B cell (primary cell): ENCODE data around the gene MYL4. TPM values are rescaled to one million over a fixed set of nuclear protein-coding genes. Genes with fewer than 3 reads are reported as not detected.

Source experiments
- ATAC-seq: fragments of 200-7000 bp; cut with Tn5 transposase; one replicate; pipeline ENCODE4 v1.10.0; 2021; ENCODE audit warnings: low read depth, mild to moderate bottlenecking, moderate number of reproducible peaks, moderate library complexity
- CTCF ChIA-PET: fragments of 350-600 bp; sonication (Branson Sonifier 250); formaldehyde crosslinking; loops from one replicate; lab custom pipeline; 2021; ENCODE audit warnings: antibody characterized with exemption, inconsistent platforms; lab: Charles Lee
- POLR2A ChIA-PET: fragments of 350-600 bp; sonication (Branson Sonifier 250); formaldehyde crosslinking; loops from one replicate; lab custom pipeline; 2021; ENCODE audit warnings: antibody characterized with exemption; lab: Charles Lee
- DNase-seq: peaks from one replicate; pipeline ENCODE4 v3.0.0; 2013
- H2AFZ ChIP-seq: 2 replicates; pipeline ENCODE4 v1.6.1; 2012; ENCODE audit warnings: mild to moderate bottlenecking, low read depth, low read length; ENCODE audit not compliant: insufficient read depth, poor library complexity, severe bottlenecking
- H3K27ac ChIP-seq, 2 donors: 1 replicate in 1 of 2; 2 replicates in 1 of 2; pipeline ENCODE4 v1.5.1; 2012 to 2013; ENCODE audit warnings: low read length in 2 of 2, mild to moderate bottlenecking in 2 of 2, moderate library complexity in 1 of 2
- H3K27me3 ChIP-seq, 4 experiments: fragments of 200-600 bp in 1 of 4; sonication (generic) in 1 of 4; replicated peaks in 1 of 4; 1 replicate in 2 of 4; 2 replicates in 2 of 4; pipeline versions ENCODE4 v1.6.1 to v1.7.0; 2013 to 2016; ENCODE audit warnings: low read length in 3 of 4, mild to moderate bottlenecking in 2 of 4, mixed read lengths in 1 of 4, moderate library complexity in 1 of 4; ENCODE audit not compliant: insufficient read depth in 4 of 4, control insufficient read depth in 3 of 4; ENCODE audit errors: control extremely low read depth in 1 of 4
- H3K36me3 ChIP-seq, 2 experiments: replicated peaks in 1 of 2; 1 replicate in 1 of 2; 2 replicates in 1 of 2; pipeline versions ENCODE4 v1.6.1 to v1.7.1; 2013; ENCODE audit warnings: low read length in 1 of 2; ENCODE audit not compliant: insufficient read depth in 2 of 2, control insufficient read depth in 1 of 2; ENCODE audit errors: control extremely low read depth in 1 of 2, extremely low read depth in 1 of 2
- H3K4me1 ChIP-seq, 2 donors: fragments of 200-600 bp in 1 of 2; sonication (generic) in 1 of 2; 1 replicate in 1 of 2; 2 replicates in 1 of 2; pipeline versions ENCODE4 v1.5.1 to v1.6.1; 2013 to 2017; ENCODE audit warnings: low read length in 2 of 2; ENCODE audit not compliant: control insufficient read depth in 2 of 2, insufficient read depth in 2 of 2
- H3K4me2 ChIP-seq: replicated peaks from 2 replicates; pipeline ENCODE3; 2012; ENCODE audit warnings: mild to moderate bottlenecking, low read depth, low read length; ENCODE audit not compliant: poor library complexity, severe bottlenecking
- H3K4me3 ChIP-seq, 5 experiments: fragments of 200-600 bp in 1 of 5; sonication (generic) in 1 of 5; 1 replicate in 3 of 5; 2 replicates in 2 of 5; pipeline versions ENCODE4 v1.5.1 to v1.7.0; 2011 to 2016; ENCODE audit warnings: low read length in 4 of 5, mild to moderate bottlenecking in 4 of 5, low read depth in 2 of 5, control low read depth in 1 of 5, moderate library complexity in 1 of 5; ENCODE audit not compliant: insufficient read depth in 1 of 5; ENCODE audit errors: control extremely low read depth in 1 of 5, extremely low read depth in 1 of 5
- H3K79me2 ChIP-seq: fragments of 200-600 bp; sonication (generic); one replicate; pipeline ENCODE4 v1.6.0; 2016; ENCODE audit warnings: low read length; ENCODE audit not compliant: control insufficient read depth, insufficient read depth
- H3K9ac ChIP-seq: fragments of 200-600 bp; sonication (generic); 2 replicates; pipeline ENCODE4 v1.6.1; 2017; ENCODE audit warnings: mild to moderate bottlenecking, low read length, moderate library complexity
- H3K9me3 ChIP-seq, 3 donors: one replicate each; pipeline versions ENCODE4 v1.6.1 to v1.7.1; 2013; ENCODE audit warnings: low read length in 2 of 3; ENCODE audit not compliant: control insufficient read depth in 2 of 3, insufficient read depth in 1 of 3; ENCODE audit errors: control extremely low read depth in 1 of 3
- H4K20me1 ChIP-seq: 2 replicates; pipeline ENCODE4 v1.6.0; 2012; ENCODE audit warnings: mild to moderate bottlenecking, low read length; ENCODE audit not compliant: insufficient read depth, control insufficient read depth, poor library complexity, severe bottlenecking
- H3K27ac Mint-ChIP-seq: one replicate; pipeline ENCODE4 v1.8.0; 2021; ENCODE audit warnings: mixed read lengths
- H3K27me3 Mint-ChIP-seq: one replicate; pipeline ENCODE4 v1.8.0; 2021; ENCODE audit warnings: mixed read lengths
- H3K4me1 Mint-ChIP-seq: one replicate; pipeline ENCODE4 v1.8.0; 2021; ENCODE audit warnings: mixed read lengths
- H3K4me3 Mint-ChIP-seq: one replicate; pipeline ENCODE4 v1.8.0; 2021; ENCODE audit warnings: mixed read lengths
- H3K9me3 Mint-ChIP-seq: one replicate; pipeline ENCODE4 v1.8.0; 2022; ENCODE audit warnings: mixed read lengths; ENCODE audit not compliant: insufficient read depth
- CTCF ChIP-seq: fragments of 200-600 bp; IDR thresholded peaks from one replicate; pipeline ENCODE4 v1.8.0; 2022; ENCODE audit warnings: antibody characterized with exemption, mild to moderate bottlenecking
- EZH2 ChIP-seq: IDR thresholded peaks from 2 replicates; pipeline ENCODE4 v1.6.1; 2012; ENCODE audit warnings: borderline replicate concordance, low read depth, mild to moderate bottlenecking, moderate library complexity, low read length; ENCODE audit not compliant: insufficient read depth, poor library complexity, severe bottlenecking
- WGBS: methylation state at CpG from one replicate; pipeline ENCODE4 v1.1.5; 2013; ENCODE audit warnings: missing lambda C conversion rate; ENCODE audit not compliant: insufficient coverage; 5-methylcytosine and 5-hydroxymethylcytosine counted together
- intact Hi-C: fragments of 100-400 bp; cut with micrococcal nuclease; formaldehyde crosslinking; loops from one replicate; pipeline ENCODE4 v1.10.0; 2022
- polyA plus RNA-seq: library from polyadenylated mRNA; depleted of rRNA; stranded (reverse); fragments of >200 nt; gene quantifications from 2 replicates; pipeline ENCODE4 v1.2.3, GENCODE V29; 2012
- total RNA-seq, 2 donors: library from RNA; stranded (reverse); fragments of 120-200 nt in 1 of 2; gene quantifications; 1 replicate in 1 of 2; 2 replicates in 1 of 2; pipeline versions ENCODE4 v1.2.3 to v1.2.4, GENCODE V29; 2013 to 2022

The MYL4 gene
- total and polyA plus RNA-seq, 2 donors (not counting 1 experiment from before 2014, with no cell fraction given), result 0.16 to 0.42 TPM

- peaks cover 21 to 30% of the 10 kb centered on the region in 2 donors for H3K4me1 ChIP-seq
- no peaks in the 10 kb centered on the region for H3K9me3 Mint-ChIP-seq
- H3K4me1 Mint-ChIP-seq, result peaks cover 46% of the 10 kb centered on the region
- H3K27ac ChIP-seq, result no peak overlapping the region
- no peaks in the 10 kb centered on the region for H3K27me3 ChIP-seq
- peaks cover 40% of the 10 kb centered on the region for H3K79me2 ChIP-seq
- no peak overlapping the region for H2AFZ ChIP-seq
- H3K27ac Mint-ChIP-seq, result no peak overlapping the region
- ChIA-PET POLR2A (interaction anchor here (0.6 kb wide), 1 partner anchor 460 kb away, joined by 4 read pairs; no protein-coding TSS in a partner anchor), CTCF (interaction anchor here (0.7 to 2.5 kb wide), 7 partner anchors 9 to 456 kb away, joined by 3 to 10 read pairs (median 3); partner anchors contain the start of gene MYL4)
- no peak for ATAC-seq
- H3K9ac ChIP-seq, result no peak overlapping the region
- no peak overlapping the region for H3K4me2 ChIP-seq
- TF ChIP-seq CTCF, result no peak
- TF ChIP-seq EZH2, result no peak
- no peak for DNase-seq
- peaks cover 0 to 8% (median 0%) of the 10 kb centered on the region in 3 donors for H3K9me3 ChIP-seq
- H3K4me3 ChIP-seq, result no peak overlapping the region
- 100% methylated on average over 1 of the region's 1 CpG for WGBS
- intact Hi-C loops, result no loop called here
- H3K27me3 Mint-ChIP-seq, result no peaks in the 10 kb centered on the region
- H3K4me3 Mint-ChIP-seq, result peak overlapping the region; percentile 13
- no peaks in the 10 kb centered on the region for H3K36me3 ChIP-seq
- peaks cover 6% of the 10 kb centered on the region for H4K20me1 ChIP-seq
Observed at GRCh38 chr17:47190770-47191169, 18.4 kb upstream of the MYL4 start.

GRCh38 chr17:47192554-47192953, 16.6 kb upstream of the MYL4 start:
- Mint-ChIP-seq H3K27ac (peak overlapping the region; percentile 75), H3K4me3 (peak overlapping the region; percentile 26), H3K27me3 (no peaks in the 10 kb centered on the region), H3K9me3 (no peaks in the 10 kb centered on the region), H3K4me1 (peaks cover 35% of the 10 kb centered on the region)
- 11% methylated on average over 4 of the region's 6 CpGs for WGBS
- Histone ChIP-seq H3K4me2 (peak overlapping the region; percentile 12), H3K4me1 (peaks cover 17 to 20% of the 10 kb centered on the region in 2 donors), H3K27me3 (no peaks in the 10 kb centered on the region), H3K9ac (no peak overlapping the region), H3K36me3 (no peaks in the 10 kb centered on the region), H2AFZ (peak overlapping the region; percentile 11), H3K4me3 (no peak overlapping the region), H3K27ac (no peak overlapping the region), H3K9me3 (peaks cover 0 to 8% (median 0%) of the 10 kb centered on the region in 3 donors), H4K20me1 (no peaks in the 10 kb centered on the region), H3K79me2 (peaks cover 23% of the 10 kb centered on the region)
- CTCF ChIA-PET, result no interaction called here
- intact Hi-C loops, result no loop called here
- peak; percentile 59 for DNase-seq
- TF ChIP-seq EZH2 (no peak), CTCF (no peak)
- no peak for ATAC-seq
- POLR2A ChIA-PET, result interaction anchor here (1.4 kb wide), 1 partner anchor 12 kb away, joined by 3 read pairs; no protein-coding TSS in a partner anchor
